22Rv1 (cell line): ENCODE data around the gene TGM2.

Experiments
- CTCF ChIP-seq: fragments of 450-650 bp; IDR thresholded peaks from 2 replicates; pipeline ENCODE4 v1.5.1; 2017; ENCODE audit warnings: mild to moderate bottlenecking
- ZFX ChIP-seq: fragments of 450-650 bp; IDR thresholded peaks from 2 replicates; pipeline ENCODE4 v1.6.1; 2017; ENCODE audit warnings: antibody characterized with exemption, borderline replicate concordance

DNA sequence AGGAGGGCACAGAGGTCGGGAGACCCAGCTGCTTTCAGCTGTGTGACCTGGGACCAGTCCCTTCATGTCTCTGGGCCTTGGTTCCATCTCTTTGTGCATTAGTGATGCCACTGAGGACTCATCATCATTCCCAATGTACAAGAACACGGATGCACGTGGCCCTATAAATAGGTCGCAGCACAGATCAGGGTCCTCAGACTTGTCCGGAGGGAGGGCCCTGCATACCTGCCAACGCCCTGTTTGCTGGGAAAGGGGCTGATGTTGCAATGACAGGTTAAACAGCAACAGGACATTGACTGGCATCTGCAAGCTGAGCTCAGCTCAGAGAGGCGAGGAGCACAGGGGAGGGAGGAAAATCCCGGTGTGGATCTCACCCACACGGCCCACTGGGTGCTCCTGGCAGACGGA, 21.8 kb downstream of the TGM2 start:
- no peak for TF ChIP-seq CTCF
- TF ChIP-seq ZFX: no peak
